Non-pigmented ciliary epithelial cell (primary cell): Measurements from ENCODE around the gene ELOB.

Source experiments
- DNase-seq: peaks from one replicate; pipeline ENCODE4 v3.0.0-alpha.2; 2010; ENCODE audit warnings: low read depth

The ELOB gene

GRCh38 chr16:2767140-2767731 is 9.8 kb downstream of the ELOB start:
- DNase-seq: no peak

DNA sequence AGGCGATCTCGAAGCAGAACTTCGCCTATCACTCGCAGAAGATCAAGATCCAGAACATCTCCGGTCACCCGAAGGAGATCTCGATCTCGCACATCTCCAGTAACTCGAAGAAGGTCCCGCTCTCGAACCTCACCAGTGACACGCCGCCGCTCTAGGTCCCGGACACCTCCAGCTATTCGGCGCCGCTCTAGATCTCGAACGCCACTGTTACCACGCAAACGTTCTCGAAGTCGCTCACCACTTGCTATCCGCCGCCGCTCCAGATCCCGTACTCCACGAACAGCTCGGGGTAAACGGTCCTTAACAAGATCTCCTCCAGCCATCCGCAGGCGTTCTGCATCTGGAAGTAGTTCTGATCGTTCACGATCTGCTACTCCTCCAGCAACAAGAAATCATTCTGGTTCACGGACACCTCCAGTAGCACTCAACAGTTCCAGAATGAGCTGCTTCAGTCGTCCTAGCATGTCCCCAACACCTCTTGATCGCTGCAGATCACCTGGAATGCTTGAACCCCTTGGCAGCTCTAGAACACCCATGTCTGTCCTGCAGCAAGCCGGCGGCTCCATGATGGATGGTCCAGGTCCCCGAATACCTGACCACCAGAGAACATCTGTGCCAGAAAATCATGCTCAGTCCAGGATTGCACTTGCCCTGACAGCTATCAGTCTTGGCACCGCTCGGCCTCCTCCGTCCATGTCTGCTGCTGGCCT is 10.5 kb downstream of the ELOB start:
- DNase-seq: no peak

GRCh38 chr16:2765462-2766404 is 11.3 kb downstream of the ELOB start:
- no peak for DNase-seq

DNA sequence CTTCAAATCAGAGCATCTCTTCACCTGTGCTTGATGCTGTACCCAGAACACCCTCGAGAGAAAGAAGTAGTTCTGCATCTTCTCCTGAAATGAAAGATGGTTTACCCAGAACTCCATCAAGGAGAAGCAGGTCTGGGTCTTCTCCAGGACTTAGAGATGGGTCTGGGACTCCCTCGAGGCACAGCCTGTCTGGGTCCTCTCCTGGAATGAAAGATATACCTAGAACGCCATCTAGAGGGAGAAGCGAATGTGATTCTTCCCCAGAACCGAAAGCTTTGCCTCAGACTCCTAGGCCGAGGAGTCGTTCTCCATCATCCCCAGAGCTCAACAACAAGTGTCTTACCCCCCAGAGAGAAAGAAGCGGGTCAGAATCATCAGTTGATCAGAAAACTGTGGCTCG is 12.4 kb downstream of the ELOB start:
- no peak for DNase-seq

DNA sequence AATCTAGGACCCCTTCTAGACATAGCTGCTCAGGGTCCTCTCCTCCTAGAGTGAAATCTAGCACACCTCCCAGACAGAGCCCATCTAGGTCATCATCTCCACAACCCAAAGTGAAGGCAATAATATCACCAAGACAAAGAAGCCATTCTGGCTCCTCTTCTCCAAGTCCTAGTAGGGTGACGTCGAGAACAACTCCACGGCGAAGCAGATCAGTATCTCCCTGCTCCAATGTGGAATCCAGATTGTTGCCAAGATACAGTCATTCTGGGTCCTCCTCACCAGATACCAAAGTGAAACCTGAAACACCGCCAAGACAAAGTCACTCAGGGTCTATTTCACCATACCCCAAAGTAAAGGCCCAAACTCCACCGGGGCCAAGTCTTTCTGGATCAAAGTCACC is 13.9 kb downstream of the ELOB start:
- DNase-seq: no peak

GRCh38 chr16:2762711-2763110 is 14.4 kb downstream of the ELOB start:
- no peak for DNase-seq

GRCh38 chr16:2761886-2762583 is 15.0 kb downstream of the ELOB start:
- no peak for DNase-seq

GRCh38 chr16:2761472-2761871 is 15.6 kb downstream of the ELOB start:
- DNase-seq: no peak

DNA sequence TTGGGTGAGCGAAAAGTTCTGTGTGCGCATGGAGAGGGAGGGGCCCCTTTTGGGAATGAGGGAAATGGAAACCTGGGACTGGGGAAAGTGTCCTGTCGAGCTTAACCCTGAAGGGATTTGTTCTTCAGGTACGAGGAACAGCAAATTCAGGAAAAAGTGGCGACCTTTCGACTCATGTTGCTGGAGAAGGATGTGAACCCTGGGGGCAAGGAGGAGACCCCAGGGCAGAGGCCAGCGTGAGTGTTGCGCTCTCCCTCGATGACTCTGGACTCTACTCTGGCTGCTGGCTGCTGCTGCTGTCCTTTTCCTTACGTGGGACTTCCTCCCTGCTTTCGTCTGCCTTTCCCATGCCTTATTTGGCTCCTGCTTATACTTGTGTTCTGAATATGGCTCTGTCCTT is 19.7 kb downstream of the ELOB start:
- DNase-seq: no peak

DNA sequence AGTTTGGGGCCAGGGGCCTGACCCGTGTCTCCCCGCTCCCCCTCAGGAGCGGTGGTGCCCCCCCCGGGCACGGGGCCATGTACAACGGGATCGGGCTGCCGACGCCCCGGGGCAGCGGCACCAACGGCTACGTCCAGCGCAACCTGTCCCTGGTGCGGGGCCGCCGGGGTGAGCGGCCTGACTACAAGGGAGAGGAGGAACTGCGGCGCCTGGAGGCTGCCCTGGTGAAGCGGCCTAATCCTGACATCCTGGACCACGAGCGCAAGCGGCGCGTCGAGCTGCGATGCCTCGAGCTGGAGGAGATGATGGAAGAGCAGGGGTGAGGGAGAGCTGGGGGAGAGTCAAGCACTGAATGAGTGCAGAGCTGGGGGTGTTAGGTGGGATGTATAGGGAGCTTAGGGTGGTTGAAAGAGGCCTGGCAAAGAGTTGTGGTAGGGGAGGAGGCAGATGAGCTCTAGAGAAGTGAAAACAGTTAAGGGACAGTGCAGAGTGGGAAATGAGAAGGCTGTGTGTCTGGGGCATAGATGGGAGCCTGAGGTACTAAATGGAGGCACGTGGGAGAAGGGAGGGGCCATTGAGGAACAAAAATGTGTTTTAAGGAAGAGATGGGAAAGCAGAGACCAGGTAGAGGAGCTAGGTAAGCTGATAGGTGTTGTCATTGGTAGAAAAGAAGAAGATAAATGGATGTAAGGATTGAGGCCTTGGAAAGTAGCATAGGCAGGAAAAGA is 20.6 kb downstream of the ELOB start:
- no peak for DNase-seq

GRCh38 chr16:2755158-2755557 is 21.9 kb downstream of the ELOB start:
- no peak for DNase-seq

- no peak for DNase-seq
Observed at GRCh38 chr16:2753733-2754020, 23.4 kb downstream of the ELOB start.

DNA sequence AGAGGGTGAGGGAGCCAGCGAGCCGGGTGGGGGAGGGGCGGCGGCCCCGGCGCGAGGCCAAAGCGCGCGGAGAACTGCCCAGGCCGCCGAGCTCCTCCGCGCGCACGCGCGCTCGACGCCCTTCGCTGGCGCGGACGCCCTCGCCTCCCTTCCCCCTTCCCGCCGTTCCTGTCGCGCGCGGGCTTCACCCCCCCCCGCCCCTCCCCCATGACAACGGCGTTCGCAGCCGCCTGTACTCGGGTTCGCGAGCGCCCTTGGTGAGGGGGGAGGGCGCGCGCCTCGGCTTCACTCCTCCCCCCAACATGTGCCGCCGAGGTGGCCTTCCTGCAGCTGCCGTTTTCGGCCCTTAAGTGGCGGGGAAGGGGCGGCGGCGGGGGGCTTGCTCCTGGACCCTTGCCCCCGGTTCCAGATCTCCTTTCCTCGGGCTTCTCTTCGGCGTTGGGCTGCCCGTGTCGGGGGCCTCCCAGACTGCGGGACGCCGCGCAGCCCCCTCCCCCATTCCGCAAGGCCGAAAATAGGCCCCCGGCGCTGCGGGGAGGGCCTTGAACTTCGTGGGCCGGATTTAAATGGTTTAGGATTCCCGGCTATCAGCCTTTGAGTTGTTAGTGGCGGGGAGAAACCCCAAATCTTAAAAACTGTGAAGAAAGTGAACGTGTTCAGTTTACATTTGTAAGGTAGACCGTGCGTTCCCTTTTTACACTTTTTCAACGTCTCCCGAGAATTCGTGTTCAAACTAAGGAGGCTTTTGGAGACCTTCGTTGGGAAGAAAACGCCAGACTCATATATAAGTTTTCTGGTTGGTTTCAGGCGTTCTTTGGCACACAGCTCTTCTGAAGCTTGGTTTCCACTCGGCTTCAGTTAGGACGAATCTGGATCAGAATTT is 24.0 kb downstream of the ELOB start:
- no peak for DNase-seq

DNA sequence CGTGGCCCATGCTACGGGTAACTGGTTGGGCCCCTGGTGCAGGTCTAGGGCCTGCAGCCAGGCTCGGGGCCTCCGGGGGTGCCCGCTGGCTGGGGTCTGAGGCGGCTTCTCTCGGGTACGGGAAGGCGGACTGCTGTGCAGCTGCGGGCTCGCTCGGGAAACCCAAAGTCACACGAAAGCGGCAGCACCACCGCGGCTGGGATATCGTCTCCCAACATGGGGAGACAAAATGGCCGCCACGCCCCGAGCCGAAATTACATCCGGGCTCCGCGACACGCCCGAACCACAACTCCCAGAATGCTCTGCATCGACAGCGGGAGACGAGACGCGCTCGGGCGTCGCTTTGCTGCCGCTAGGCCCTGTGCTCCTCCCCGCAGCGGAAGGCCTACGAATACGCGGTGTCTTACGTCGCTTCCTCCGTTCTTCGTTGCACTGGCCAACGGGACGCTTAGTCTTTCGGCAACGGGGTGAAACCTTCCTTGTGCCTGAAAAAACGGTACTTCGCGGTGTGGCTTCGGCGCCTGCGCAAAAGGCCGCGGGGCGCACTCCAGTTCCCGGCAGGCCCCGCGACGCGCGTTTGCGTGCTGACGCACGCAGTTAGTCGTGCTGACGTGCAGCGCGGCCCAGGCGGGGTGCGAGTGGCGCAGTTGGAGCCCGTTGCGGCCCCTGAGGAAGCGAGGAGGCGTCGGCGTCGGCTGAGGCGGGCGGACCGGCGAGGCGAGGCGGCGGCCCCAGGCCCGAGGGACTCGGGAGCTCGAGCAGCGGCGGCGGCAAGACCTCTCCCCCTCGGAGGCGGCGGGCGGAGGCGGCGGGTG is 24.8 kb downstream of the ELOB start, which contains the start of gene SRRM2:
SRRM2 (plus strand) TSS at position 604 of the 815 bp plus-strand sequence. CDS start 3,727 bp downstream, outside the sequence.
- peak; percentile 67 for DNase-seq

DNA sequence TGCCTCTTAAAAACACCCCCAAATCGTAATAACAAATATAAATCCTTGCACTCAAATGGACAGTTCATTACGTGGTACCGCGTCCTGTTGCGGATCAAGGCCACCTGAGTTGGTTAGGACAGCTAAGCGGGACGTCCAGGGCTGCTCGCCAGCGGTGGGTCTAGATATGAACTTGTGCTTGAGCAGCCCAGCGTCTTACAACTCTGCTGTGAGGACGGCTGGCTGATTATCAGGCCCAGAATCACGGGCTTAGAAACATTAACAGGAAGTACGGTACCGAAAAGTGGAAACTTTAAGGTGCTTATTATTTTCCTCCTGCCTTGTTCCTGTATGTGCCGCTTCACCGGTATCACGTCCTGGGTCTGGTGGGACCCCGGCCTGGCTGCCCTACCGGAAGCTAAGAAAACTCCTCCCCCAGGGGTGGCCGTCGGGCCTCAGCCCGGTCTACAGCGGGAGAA is 25.5 kb downstream of the ELOB start:
- no peak for DNase-seq

DNA sequence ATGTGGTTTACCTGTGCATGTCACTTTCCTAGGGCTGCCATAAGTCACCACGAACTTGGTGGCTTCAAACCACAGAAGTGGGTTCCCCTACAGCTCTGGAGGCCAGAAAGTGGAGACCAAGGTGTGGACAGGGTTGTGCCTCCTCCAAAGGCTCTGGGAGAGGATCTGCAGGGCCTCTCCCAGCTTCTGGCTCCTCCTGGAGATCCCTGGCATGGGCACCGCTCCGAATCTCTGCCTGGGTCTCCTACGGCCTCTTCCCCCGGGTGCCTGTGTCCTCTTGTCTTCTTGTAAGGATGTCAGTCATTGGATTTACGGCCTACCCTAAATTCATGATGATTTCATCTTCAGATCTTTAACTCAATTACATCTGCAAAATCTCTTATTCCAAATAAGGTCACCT is 27.1 kb downstream of the ELOB start:
- DNase-seq: no peak

- DNase-seq: no peak
Observed at GRCh38 chr16:2749476-2749875, 27.6 kb downstream of the ELOB start.

DNA sequence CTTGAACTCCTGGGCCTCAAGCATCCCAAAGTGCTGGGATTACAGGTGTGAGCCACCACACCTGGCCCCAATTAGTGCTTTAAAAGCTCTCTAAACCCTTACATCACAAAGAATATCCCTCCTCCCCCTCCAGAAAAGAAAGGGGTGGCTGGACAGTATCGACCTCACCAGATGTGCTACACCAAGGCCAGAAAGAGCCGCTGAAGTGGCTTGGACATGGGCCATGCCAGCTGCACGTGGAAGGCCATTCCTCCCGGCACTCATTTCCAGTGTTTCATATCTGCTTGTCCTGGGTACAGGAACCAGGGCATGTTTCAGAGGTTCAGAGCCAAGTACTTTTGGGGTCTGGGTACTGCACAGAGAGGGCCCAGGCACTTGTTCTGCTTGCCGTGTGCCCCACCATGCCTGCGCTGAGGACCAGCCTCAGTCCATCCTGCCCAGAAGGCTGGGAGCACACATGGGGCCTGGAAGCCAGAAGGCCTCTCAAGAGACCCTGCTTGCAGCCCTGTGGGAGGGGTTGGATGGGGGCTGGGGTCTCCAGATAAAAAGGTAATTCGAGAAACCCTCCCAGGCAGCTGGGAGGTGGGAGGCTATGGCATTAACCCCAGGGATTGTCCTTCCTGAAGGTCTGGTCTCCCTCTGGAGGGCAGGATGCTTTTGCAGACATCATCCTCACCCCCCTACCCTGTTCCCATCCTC is 28.2 kb downstream of the ELOB start:
- no peak for DNase-seq

- no peak for DNase-seq
Observed at GRCh38 chr16:2745961-2746360, 31.1 kb downstream of the ELOB start.
